B cell (primary cell): ENCODE data around the gene TMED10. TPM values are rescaled to one million over a fixed set of nuclear protein-coding genes. Genes with fewer than 3 reads are reported as not detected.
A peak's percentile ranks its signal among the peaks of the same experiment; 100 is the strongest.

Experiments used
- ATAC-seq: fragments of 200-7000 bp; cut with Tn5 transposase; one replicate; pipeline ENCODE4 v1.10.0; 2021; ENCODE audit warnings: low read depth, mild to moderate bottlenecking, moderate number of reproducible peaks, moderate library complexity
- CTCF ChIA-PET: fragments of 350-600 bp; sonication (Branson Sonifier 250); formaldehyde crosslinking; loops from one replicate; lab custom pipeline; 2021; ENCODE audit warnings: antibody characterized with exemption, inconsistent platforms; lab: Charles Lee
- POLR2A ChIA-PET: fragments of 350-600 bp; sonication (Branson Sonifier 250); formaldehyde crosslinking; loops from one replicate; lab custom pipeline; 2021; ENCODE audit warnings: antibody characterized with exemption; lab: Charles Lee
- DNase-seq: peaks from one replicate; pipeline ENCODE4 v3.0.0; 2013
- H2AFZ ChIP-seq: 2 replicates; pipeline ENCODE4 v1.6.1; 2012; ENCODE audit warnings: mild to moderate bottlenecking, low read depth, low read length; ENCODE audit not compliant: insufficient read depth, poor library complexity, severe bottlenecking
- H3K27ac ChIP-seq, 2 donors: 1 replicate in 1 of 2; 2 replicates in 1 of 2; pipeline ENCODE4 v1.5.1; 2012 to 2013; ENCODE audit warnings: low read length in 2 of 2, mild to moderate bottlenecking in 2 of 2, moderate library complexity in 1 of 2
- H3K27me3 ChIP-seq, 4 experiments: fragments of 200-600 bp in 1 of 4; sonication (generic) in 1 of 4; replicated peaks in 1 of 4; 1 replicate in 2 of 4; 2 replicates in 2 of 4; pipeline versions ENCODE4 v1.6.1 to v1.7.0; 2013 to 2016; ENCODE audit warnings: low read length in 3 of 4, mild to moderate bottlenecking in 2 of 4, mixed read lengths in 1 of 4, moderate library complexity in 1 of 4; ENCODE audit not compliant: insufficient read depth in 4 of 4, control insufficient read depth in 3 of 4; ENCODE audit errors: control extremely low read depth in 1 of 4
- H3K36me3 ChIP-seq, 2 experiments: replicated peaks in 1 of 2; 1 replicate in 1 of 2; 2 replicates in 1 of 2; pipeline versions ENCODE4 v1.6.1 to v1.7.1; 2013; ENCODE audit warnings: low read length in 1 of 2; ENCODE audit not compliant: insufficient read depth in 2 of 2, control insufficient read depth in 1 of 2; ENCODE audit errors: control extremely low read depth in 1 of 2, extremely low read depth in 1 of 2
- H3K4me1 ChIP-seq, 2 donors: fragments of 200-600 bp in 1 of 2; sonication (generic) in 1 of 2; 1 replicate in 1 of 2; 2 replicates in 1 of 2; pipeline versions ENCODE4 v1.5.1 to v1.6.1; 2013 to 2017; ENCODE audit warnings: low read length in 2 of 2; ENCODE audit not compliant: control insufficient read depth in 2 of 2, insufficient read depth in 2 of 2
- H3K4me2 ChIP-seq: replicated peaks from 2 replicates; pipeline ENCODE3; 2012; ENCODE audit warnings: mild to moderate bottlenecking, low read depth, low read length; ENCODE audit not compliant: poor library complexity, severe bottlenecking
- H3K4me3 ChIP-seq, 5 experiments: fragments of 200-600 bp in 1 of 5; sonication (generic) in 1 of 5; 1 replicate in 3 of 5; 2 replicates in 2 of 5; pipeline versions ENCODE4 v1.5.1 to v1.7.0; 2011 to 2016; ENCODE audit warnings: low read length in 4 of 5, mild to moderate bottlenecking in 4 of 5, low read depth in 2 of 5, control low read depth in 1 of 5, moderate library complexity in 1 of 5; ENCODE audit not compliant: insufficient read depth in 1 of 5; ENCODE audit errors: control extremely low read depth in 1 of 5, extremely low read depth in 1 of 5
- H3K79me2 ChIP-seq: fragments of 200-600 bp; sonication (generic); one replicate; pipeline ENCODE4 v1.6.0; 2016; ENCODE audit warnings: low read length; ENCODE audit not compliant: control insufficient read depth, insufficient read depth
- H3K9ac ChIP-seq: fragments of 200-600 bp; sonication (generic); 2 replicates; pipeline ENCODE4 v1.6.1; 2017; ENCODE audit warnings: mild to moderate bottlenecking, low read length, moderate library complexity
- H3K9me3 ChIP-seq, 3 donors: one replicate each; pipeline versions ENCODE4 v1.6.1 to v1.7.1; 2013; ENCODE audit warnings: low read length in 2 of 3; ENCODE audit not compliant: control insufficient read depth in 2 of 3, insufficient read depth in 1 of 3; ENCODE audit errors: control extremely low read depth in 1 of 3
- H4K20me1 ChIP-seq: 2 replicates; pipeline ENCODE4 v1.6.0; 2012; ENCODE audit warnings: mild to moderate bottlenecking, low read length; ENCODE audit not compliant: insufficient read depth, control insufficient read depth, poor library complexity, severe bottlenecking
- H3K27ac Mint-ChIP-seq: one replicate; pipeline ENCODE4 v1.8.0; 2021; ENCODE audit warnings: mixed read lengths
- H3K27me3 Mint-ChIP-seq: one replicate; pipeline ENCODE4 v1.8.0; 2021; ENCODE audit warnings: mixed read lengths
- H3K4me1 Mint-ChIP-seq: one replicate; pipeline ENCODE4 v1.8.0; 2021; ENCODE audit warnings: mixed read lengths
- H3K4me3 Mint-ChIP-seq: one replicate; pipeline ENCODE4 v1.8.0; 2021; ENCODE audit warnings: mixed read lengths
- H3K9me3 Mint-ChIP-seq: one replicate; pipeline ENCODE4 v1.8.0; 2022; ENCODE audit warnings: mixed read lengths; ENCODE audit not compliant: insufficient read depth
- EZH2 ChIP-seq: IDR thresholded peaks from 2 replicates; pipeline ENCODE4 v1.6.1; 2012; ENCODE audit warnings: borderline replicate concordance, low read depth, mild to moderate bottlenecking, moderate library complexity, low read length; ENCODE audit not compliant: insufficient read depth, poor library complexity, severe bottlenecking
- WGBS: methylation state at CpG from one replicate; pipeline ENCODE4 v1.1.5; 2013; ENCODE audit warnings: missing lambda C conversion rate; ENCODE audit not compliant: insufficient coverage; 5-methylcytosine and 5-hydroxymethylcytosine counted together
- intact Hi-C: fragments of 100-400 bp; cut with micrococcal nuclease; formaldehyde crosslinking; loops from one replicate; pipeline ENCODE4 v1.10.0; 2022
- polyA plus RNA-seq: library from polyadenylated mRNA; depleted of rRNA; stranded (reverse); fragments of >200 nt; gene quantifications from 2 replicates; pipeline ENCODE4 v1.2.3, GENCODE V29; 2012
- total RNA-seq, 2 donors: library from RNA; stranded (reverse); fragments of 120-200 nt in 1 of 2; gene quantifications; 1 replicate in 1 of 2; 2 replicates in 1 of 2; pipeline versions ENCODE4 v1.2.3 to v1.2.4, GENCODE V29; 2013 to 2022
- TF ChIP-seq, protein P1 (sequence below): fragments of 200-600 bp; IDR thresholded peaks from one replicate; pipeline ENCODE4 v1.8.0; 2022; ENCODE audit warnings: antibody characterized with exemption, mild to moderate bottlenecking

Gene TMED10
- total and polyA plus RNA-seq, 2 donors (not counting 1 experiment from before 2014, with no cell fraction given): 72.0 to 111 TPM

DNA sequence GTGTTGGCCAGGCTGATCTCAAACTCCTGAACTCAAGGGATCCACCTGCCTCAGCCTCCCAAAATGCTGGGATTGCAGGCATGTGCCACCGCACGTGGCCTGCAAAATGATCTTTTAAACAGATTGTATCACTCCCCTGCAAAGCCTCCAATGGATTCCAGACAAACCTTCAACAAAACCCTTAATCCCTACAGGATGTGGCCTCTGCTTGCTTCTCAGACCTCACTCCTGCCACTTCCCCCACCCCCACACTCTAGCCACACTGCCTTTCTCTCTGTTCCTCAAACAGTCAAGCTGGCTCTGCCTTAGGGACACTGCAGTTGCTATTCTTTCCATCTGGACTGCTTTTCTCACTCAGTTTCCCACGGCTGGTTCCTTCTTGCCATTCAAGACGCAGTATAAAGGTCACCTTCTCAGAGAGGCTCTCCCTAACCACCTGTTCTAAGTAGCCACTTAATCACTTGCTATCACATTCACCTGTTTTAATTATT lies 47.3 kb upstream of the TMED10 start:
- no peak overlapping the region for H3K27ac ChIP-seq
- ATAC-seq: peak; percentile 54
- H3K9ac ChIP-seq: no peak overlapping the region
- WGBS: 43% methylated on average over 4 of the region's 4 CpGs
- no peak for TF ChIP-seq EZH2
- TF ChIP-seq, protein P1, sequence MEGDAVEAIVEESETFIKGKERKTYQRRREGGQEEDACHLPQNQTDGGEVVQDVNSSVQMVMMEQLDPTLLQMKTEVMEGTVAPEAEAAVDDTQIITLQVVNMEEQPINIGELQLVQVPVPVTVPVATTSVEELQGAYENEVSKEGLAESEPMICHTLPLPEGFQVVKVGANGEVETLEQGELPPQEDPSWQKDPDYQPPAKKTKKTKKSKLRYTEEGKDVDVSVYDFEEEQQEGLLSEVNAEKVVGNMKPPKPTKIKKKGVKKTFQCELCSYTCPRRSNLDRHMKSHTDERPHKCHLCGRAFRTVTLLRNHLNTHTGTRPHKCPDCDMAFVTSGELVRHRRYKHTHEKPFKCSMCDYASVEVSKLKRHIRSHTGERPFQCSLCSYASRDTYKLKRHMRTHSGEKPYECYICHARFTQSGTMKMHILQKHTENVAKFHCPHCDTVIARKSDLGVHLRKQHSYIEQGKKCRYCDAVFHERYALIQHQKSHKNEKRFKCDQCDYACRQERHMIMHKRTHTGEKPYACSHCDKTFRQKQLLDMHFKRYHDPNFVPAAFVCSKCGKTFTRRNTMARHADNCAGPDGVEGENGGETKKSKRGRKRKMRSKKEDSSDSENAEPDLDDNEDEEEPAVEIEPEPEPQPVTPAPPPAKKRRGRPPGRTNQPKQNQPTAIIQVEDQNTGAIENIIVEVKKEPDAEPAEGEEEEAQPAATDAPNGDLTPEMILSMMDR: no peak
- H3K4me3 Mint-ChIP-seq: peak overlapping the region; percentile 35
- H3K4me2 ChIP-seq: peak overlapping the region; percentile 42
- no peaks in the 10 kb centered on the region for H3K9me3 Mint-ChIP-seq
- H3K9me3 ChIP-seq: no peaks in the 10 kb centered on the region
- no peaks in the 10 kb centered on the region for H3K27me3 Mint-ChIP-seq
- no peaks in the 10 kb centered on the region for H3K79me2 ChIP-seq
- intact Hi-C loops: loop anchor here (2.0 to 5.0 kb wide), 3 partner anchors 34 to 71 kb away; no protein-coding TSS in a partner anchor
- H3K4me3 ChIP-seq: no peak overlapping the region
- H3K27me3 ChIP-seq: no peaks in the 10 kb centered on the region
- ChIA-PET POLR2A (interaction anchor here (0.7 kb wide), 1 partner anchor 75 kb away, joined by 5 read pairs; no protein-coding TSS in a partner anchor), CTCF (interaction anchor here (1.1 kb wide), 1 partner anchor 71 kb away, joined by 4 read pairs; no protein-coding TSS in a partner anchor)
- H3K4me1 ChIP-seq: peaks cover 34 to 45% of the 10 kb centered on the region in 2 donors
- no peak overlapping the region for H2AFZ ChIP-seq
- peaks cover 39% of the 10 kb centered on the region for H3K4me1 Mint-ChIP-seq
- no peaks in the 10 kb centered on the region for H4K20me1 ChIP-seq
- no peaks in the 10 kb centered on the region for H3K36me3 ChIP-seq
- DNase-seq: peak; percentile 64
- H3K27ac Mint-ChIP-seq: peak overlapping the region; percentile 12

DNA sequence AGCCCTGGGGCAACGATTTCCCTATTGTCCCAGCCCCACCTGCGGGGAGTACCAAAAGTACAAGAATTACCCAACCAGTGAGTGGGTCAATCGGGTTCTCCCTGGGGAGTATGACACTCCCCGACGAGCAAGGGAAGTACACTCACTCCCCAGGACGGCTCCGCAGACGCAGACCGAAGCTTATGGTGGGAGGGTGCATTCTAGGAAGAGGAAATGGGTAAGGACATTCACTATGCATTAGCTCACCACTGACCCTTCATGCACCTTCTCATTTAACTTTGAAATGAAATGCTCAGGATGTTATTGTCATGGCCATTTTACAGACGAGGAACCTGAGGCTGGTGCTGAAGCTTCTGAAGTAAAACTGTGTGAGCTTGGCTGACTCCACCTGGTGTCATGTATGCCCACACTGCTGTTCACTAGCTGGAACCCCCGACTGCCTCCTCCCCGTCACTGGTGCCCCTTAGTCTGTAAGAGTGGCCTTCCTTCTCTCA lies 45.8 kb upstream of the TMED10 start:
- POLR2A ChIA-PET: no interaction called here
- Histone ChIP-seq H3K9ac (peak overlapping the region; percentile 17), H3K4me2 (peak overlapping the region; percentile 59), H3K4me3 (peak overlapping the region in 1 of 5 experiments; percentile 32), H2AFZ (peak overlapping the region; percentile 4), H3K79me2 (no peaks in the 10 kb centered on the region), H4K20me1 (no peaks in the 10 kb centered on the region), H3K27ac (peak overlapping the region in 1 of 2 donors; percentile 53), H3K36me3 (no peaks in the 10 kb centered on the region), H3K27me3 (no peaks in the 10 kb centered on the region), H3K9me3 (no peaks in the 10 kb centered on the region), H3K4me1 (peaks cover 30 to 37% of the 10 kb centered on the region in 2 donors)
- 0% methylated on average over 3 of the region's 12 CpGs for WGBS
- Mint-ChIP-seq H3K4me3 (peak overlapping the region; percentile 69), H3K9me3 (no peaks in the 10 kb centered on the region), H3K27me3 (no peaks in the 10 kb centered on the region), H3K4me1 (peaks cover 31% of the 10 kb centered on the region), H3K27ac (peak overlapping the region; percentile 47)
- ATAC-seq (peak; percentile 83), DNase-seq (peak; percentile 77)
- CTCF ChIA-PET: interaction anchor here (1.3 to 1.5 kb wide), 2 partner anchors 74 to 91 kb away, joined by 5 read pairs; no protein-coding TSS in a partner anchor
- intact Hi-C loops: loop anchor here (2.0 to 5.0 kb wide), 3 partner anchors 35 to 73 kb away; no protein-coding TSS in a partner anchor
- TF ChIP-seq, protein P1: peak; percentile 10
- no peak for TF ChIP-seq EZH2
